PC-3 (cell line): ENCODE results near the gene KCNH6. TPM values are rescaled to one million over a fixed set of nuclear protein-coding genes. Genes with fewer than 3 reads are reported as not detected.

ENCODE experiments used
- ATAC-seq: fragments of 200-7000 bp; cut with Tn5 transposase; 2 replicates; pipeline ENCODE4 v1.9.1; 2020; ENCODE audit warnings: mild to moderate bottlenecking, moderate library complexity
- BruUV-seq: library from RNA; stranded (reverse); fragments of 400-500 nt; replicated peaks from 2 replicates; lab custom pipeline; 2021; lab: Mats Ljungman, UMichigan
- CTCF ChIA-PET: fragments of 300-600 bp; sonication (Branson Sonifier 250); formaldehyde crosslinking; loops from one replicate; lab custom pipeline; 2022; ENCODE audit warnings: antibody characterized with exemption; lab: Charles Lee
- POLR2A ChIA-PET: fragments of 300-600 bp; sonication (Branson Sonifier 250); formaldehyde crosslinking; loops from one replicate; lab custom pipeline; 2022; ENCODE audit warnings: antibody characterized with exemption; ENCODE audit not compliant: unreplicated experiment; lab: Charles Lee
- DNase-seq: peaks from one replicate; pipeline ENCODE4 v3.0.0-alpha.2; 2015
- H2AFZ ChIP-seq: fragments of 300-600 bp; sonication (generic); 2 replicates; pipeline ENCODE4 v1.6.0; 2016; ENCODE audit warnings: antibody characterized with exemption, low read length
- H3F3A ChIP-seq: fragments of 300-600 bp; sonication (generic); one replicate; pipeline ENCODE4 v1.6.0; 2017; ENCODE audit warnings: antibody characterized with exemption, low read length, control low read depth, mild to moderate bottlenecking; ENCODE audit not compliant: unreplicated experiment
- H3K27ac ChIP-seq: fragments of 300-600 bp; sonication (generic); 2 replicates; pipeline ENCODE4 v1.5.1; 2016; ENCODE audit warnings: mild to moderate bottlenecking, low read length
- H3K27me3 ChIP-seq: fragments of 300-600 bp; sonication (generic); 2 replicates; pipeline ENCODE4 v1.6.1; 2016; ENCODE audit warnings: low read length, mixed read lengths
- H3K36me3 ChIP-seq: fragments of 300-600 bp; sonication (generic); 2 replicates; pipeline ENCODE4 v1.6.1; 2016; ENCODE audit warnings: low read depth, mixed run types, low read length, mixed read lengths
- H3K4me1 ChIP-seq: fragments of 300-600 bp; sonication (generic); 2 replicates; pipeline ENCODE4 v1.5.1; 2016; ENCODE audit warnings: low read length; ENCODE audit not compliant: insufficient read depth
- H3K4me2 ChIP-seq: fragments of 300-600 bp; sonication (generic); 2 replicates; pipeline ENCODE4 v1.6.0; 2016; ENCODE audit warnings: low read length
- H3K4me3 ChIP-seq: fragments of 300-600 bp; sonication (generic); 2 replicates; pipeline ENCODE4 v1.5.1; 2016; ENCODE audit warnings: mild to moderate bottlenecking, low read length, mixed read lengths
- H3K79me2 ChIP-seq: fragments of 300-600 bp; sonication (generic); 2 replicates; pipeline ENCODE4 v1.6.1; 2017; ENCODE audit warnings: low read length, mixed read lengths
- H3K9ac ChIP-seq: fragments of 300-600 bp; sonication (generic); 2 replicates; pipeline ENCODE4 v1.6.0; 2016; ENCODE audit warnings: mild to moderate bottlenecking, low read length
- H3K9me2 ChIP-seq: fragments of 300-600 bp; sonication (generic); replicated peaks from 2 replicates; pipeline ENCODE4 v1.6.1; 2016; ENCODE audit warnings: mixed run types, low read length, mixed read lengths
- H3K9me3 ChIP-seq: fragments of 300-600 bp; sonication (generic); 2 replicates; pipeline ENCODE4 v1.6.1; 2016; ENCODE audit warnings: low read length, mixed read lengths
- H4K20me1 ChIP-seq: fragments of 300-600 bp; sonication (generic); 2 replicates; pipeline ENCODE4 v1.6.1; 2016; ENCODE audit warnings: low read length, mixed read lengths
- CTCF ChIP-seq: fragments of 300-600 bp; sonication (generic); conservative IDR thresholded peaks from 2 replicates; pipeline ENCODE4 v1.5.1; 2017; ENCODE audit warnings: antibody characterized with exemption, low read depth, mild to moderate bottlenecking, low read length
- EZH2 ChIP-seq: fragments of 300-600 bp; sonication (generic); IDR thresholded peaks from one replicate; pipeline ENCODE4 v1.6.1; 2017; ENCODE audit warnings: antibody characterized with exemption, mild to moderate bottlenecking, low read length; ENCODE audit not compliant: unreplicated experiment
- EZH2phosphoT487 ChIP-seq: fragments of 300-600 bp; sonication (generic); IDR thresholded peaks from 2 replicates; pipeline ENCODE4 v1.6.1; 2018; ENCODE audit warnings: mild to moderate bottlenecking, antibody characterized with exemption, low read length, borderline replicate concordance
- intact Hi-C: fragments of 100-400 bp; cut with micrococcal nuclease; formaldehyde crosslinking; loops from 2 replicates; pipeline ENCODE4 v1.9.0; 2023
- total RNA-seq: library from RNA; depleted of rRNA; stranded (reverse); fragments of >200 nt; gene quantifications from 2 replicates; pipeline ENCODE4 v1.2.3, GENCODE V29; 2014

Gene KCNH6
- total RNA-seq, 1 experiment from 2014 or later: not detected

DNA sequence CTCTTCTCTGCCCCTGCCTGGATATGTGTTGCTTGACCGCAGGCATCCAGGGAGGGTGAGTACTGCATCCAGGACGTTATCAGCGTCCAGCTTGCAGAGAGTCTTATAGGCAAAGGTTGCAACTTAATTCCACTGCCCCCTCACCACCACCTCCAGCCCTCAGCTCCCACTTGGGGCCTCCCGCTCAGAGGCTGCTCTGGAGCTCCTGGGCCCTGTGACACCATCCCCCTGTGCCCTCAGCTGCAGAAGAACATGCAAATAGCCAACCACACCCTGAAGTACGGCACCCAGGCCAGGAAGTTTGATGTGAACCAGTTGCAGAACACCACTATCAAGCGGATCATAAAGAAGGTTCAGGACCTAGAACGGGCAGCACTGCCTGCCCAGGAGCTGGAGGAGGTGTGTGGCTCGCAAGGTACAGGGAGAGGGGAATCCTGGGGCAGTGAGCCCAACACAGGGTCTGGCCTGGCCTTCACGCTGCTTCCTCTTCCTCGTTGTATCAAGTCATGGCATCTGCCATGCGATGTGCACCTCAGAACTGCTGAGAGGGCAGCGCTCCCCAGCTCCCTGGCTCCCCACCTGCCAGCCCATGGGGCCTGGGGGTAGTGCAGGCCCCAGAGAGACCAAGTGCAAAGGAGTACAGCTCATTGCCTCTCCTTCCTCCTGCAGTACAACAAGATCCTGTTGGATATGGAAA is 36.7 kb upstream of the KCNH6 start:
- Histone ChIP-seq H2AFZ (no peak overlapping the region), H3K9me3 (no peaks in the 10 kb centered on the region), H3K4me1 (no peaks in the 10 kb centered on the region), H3K27ac (no peak overlapping the region), H3F3A (no peaks in the 10 kb centered on the region), H3K4me2 (no peak overlapping the region), H3K9me2 (no peaks in the 10 kb centered on the region), H3K79me2 (no peaks in the 10 kb centered on the region), H3K4me3 (no peak overlapping the region), H4K20me1 (no peaks in the 10 kb centered on the region), H3K36me3 (no peaks in the 10 kb centered on the region), H3K9ac (no peak overlapping the region), H3K27me3 (no peaks in the 10 kb centered on the region)
- DNase-seq (no peak), ATAC-seq (no peak)
- POLR2A ChIA-PET: no interaction called here
- no TSS peak for BruUV-seq
- TF ChIP-seq EZH2phosphoT487 (no peak), CTCF (no peak), EZH2 (no peak)
- CTCF ChIA-PET: no interaction called here
- intact Hi-C loops: no loop called here

GRCh38 chr17:63487014-63487339 is 36.2 kb upstream of the KCNH6 start:
- no peak overlapping the region for H3K4me3 ChIP-seq
- no peaks in the 10 kb centered on the region for H3F3A ChIP-seq
- H3K27me3 ChIP-seq: no peaks in the 10 kb centered on the region
- H4K20me1 ChIP-seq: no peaks in the 10 kb centered on the region
- no peak overlapping the region for H3K4me2 ChIP-seq
- H3K9me3 ChIP-seq: no peaks in the 10 kb centered on the region
- H3K36me3 ChIP-seq: no peaks in the 10 kb centered on the region
- no peak for TF ChIP-seq EZH2
- TF ChIP-seq EZH2phosphoT487: no peak
- no peak for TF ChIP-seq CTCF
- no peak overlapping the region for H3K27ac ChIP-seq
- no peaks in the 10 kb centered on the region for H3K4me1 ChIP-seq
- no peak overlapping the region for H3K9ac ChIP-seq
- CTCF ChIA-PET: no interaction called here
- no peak overlapping the region for H2AFZ ChIP-seq
- no peaks in the 10 kb centered on the region for H3K79me2 ChIP-seq
- no TSS peak for BruUV-seq
- ATAC-seq (no peak), DNase-seq (no peak)
- POLR2A ChIA-PET: no interaction called here
- H3K9me2 ChIP-seq: no peaks in the 10 kb centered on the region
- intact Hi-C loops: no loop called here

GRCh38 chr17:63488851-63489250 is 34.3 kb upstream of the KCNH6 start:
- Histone ChIP-seq H3K9ac (no peak overlapping the region), H3K9me2 (no peaks in the 10 kb centered on the region), H3K4me3 (no peak overlapping the region), H3K4me2 (no peak overlapping the region), H3K4me1 (no peaks in the 10 kb centered on the region), H3K27me3 (no peaks in the 10 kb centered on the region), H2AFZ (no peak overlapping the region), H4K20me1 (no peaks in the 10 kb centered on the region), H3F3A (no peaks in the 10 kb centered on the region), H3K27ac (no peak overlapping the region), H3K79me2 (no peaks in the 10 kb centered on the region), H3K36me3 (no peaks in the 10 kb centered on the region), H3K9me3 (no peaks in the 10 kb centered on the region)
- TF ChIP-seq EZH2phosphoT487 (no peak), EZH2 (no peak), CTCF (no peak)
- ChIA-PET POLR2A (no interaction called here), CTCF (no interaction called here)
- ATAC-seq: no peak
- no peak for DNase-seq
- BruUV-seq: no TSS peak
- intact Hi-C loops: no loop called here
